Left lung (tissue), 10 donors: Measurements from ENCODE around the gene BORCS6. TPM values are rescaled to one million over a fixed set of nuclear protein-coding genes. Genes with fewer than 3 reads are reported as not detected.
"Not testable (repeated sequence)": the region's sequence is repeated elsewhere in the genome, so short reads cannot be mapped to it uniquely, and the experiment has no call there.

ENCODE experiments used
- ATAC-seq: fragments of 200-7000 bp; cut with Tn5 transposase; one replicate; pipeline ENCODE4 v1.9.1; 2020; ENCODE audit warnings: moderate library complexity
- DNase-seq, 4 donors: peaks; one replicate each; pipeline ENCODE4 v3.0.0-alpha.2; 2013 to 2020
- H3K27ac ChIP-seq, 2 donors: fragments of 200-600 bp; sonication (generic) in 1 of 2; one replicate each; pipeline versions ENCODE4 v1.5.0 to v1.8.0; 2020 to 2021
- H3K27me3 ChIP-seq, 2 donors: fragments of 200-600 bp; sonication (generic) in 1 of 2; one replicate each; pipeline versions ENCODE4 v1.5.0 to v1.8.0; 2020 to 2021
- H3K36me3 ChIP-seq, 2 donors: fragments of 200-600 bp; sonication (generic) in 1 of 2; one replicate each; pipeline versions ENCODE4 v1.5.0 to v1.8.0; 2020 to 2021
- H3K4me1 ChIP-seq, 2 donors: fragments of 200-600 bp; one replicate each; pipeline ENCODE4 v1.8.0; 2021
- H3K4me3 ChIP-seq, 2 donors: fragments of 200-600 bp; sonication (generic) in 1 of 2; one replicate each; pipeline versions ENCODE4 v1.5.0 to v1.8.0; 2020 to 2021; ENCODE audit warnings: mild to moderate bottlenecking in 1 of 2
- H3K9me3 ChIP-seq, 2 donors: fragments of 200-600 bp; sonication (generic) in 1 of 2; one replicate each; pipeline versions ENCODE4 v1.5.0 to v1.8.0; 2020 to 2021
- intact Hi-C, 2 donors: fragments of 100-400 bp; cut with DNase I; formaldehyde crosslinking; loops; one replicate each; pipeline versions ENCODE4 v1.11.2 to v1.14.2; 2022
- polyA plus RNA-seq, 6 donors: library from polyadenylated mRNA; unstranded; fragments of 120-200 nt; gene quantifications; one replicate each; pipeline ENCODE4 v1.2.1, GENCODE V29; 2013; ENCODE audit not compliant: insufficient read length in 6 of 6
- total RNA-seq, 2 donors: library from RNA; stranded (reverse); fragmentation: NEBNext Ultra II Directional; extraction: Animal tissue kit (Norgen Biotek cat#: 25700); gene quantifications; one replicate each; pipeline ENCODE4 v1.2.1, GENCODE V29; 2021
- TF ChIP-seq, protein P1 (sequence below), 2 donors: fragments of 200-600 bp; sonication (generic) in 1 of 2; IDR thresholded peaks; one replicate each; pipeline versions ENCODE4 v1.5.0 to v1.8.0; 2021; ENCODE audit warnings: antibody characterized with exemption in 2 of 2
- donor health status: DM: no; HTN: yes; CAD: no.
- donor health status: DM: no; HTN: no; CAD: no.

BORCS6 gene
- total and polyA plus RNA-seq, 8 donors = 2.4 to 10.6 (median 3.3) TPM

DNA sequence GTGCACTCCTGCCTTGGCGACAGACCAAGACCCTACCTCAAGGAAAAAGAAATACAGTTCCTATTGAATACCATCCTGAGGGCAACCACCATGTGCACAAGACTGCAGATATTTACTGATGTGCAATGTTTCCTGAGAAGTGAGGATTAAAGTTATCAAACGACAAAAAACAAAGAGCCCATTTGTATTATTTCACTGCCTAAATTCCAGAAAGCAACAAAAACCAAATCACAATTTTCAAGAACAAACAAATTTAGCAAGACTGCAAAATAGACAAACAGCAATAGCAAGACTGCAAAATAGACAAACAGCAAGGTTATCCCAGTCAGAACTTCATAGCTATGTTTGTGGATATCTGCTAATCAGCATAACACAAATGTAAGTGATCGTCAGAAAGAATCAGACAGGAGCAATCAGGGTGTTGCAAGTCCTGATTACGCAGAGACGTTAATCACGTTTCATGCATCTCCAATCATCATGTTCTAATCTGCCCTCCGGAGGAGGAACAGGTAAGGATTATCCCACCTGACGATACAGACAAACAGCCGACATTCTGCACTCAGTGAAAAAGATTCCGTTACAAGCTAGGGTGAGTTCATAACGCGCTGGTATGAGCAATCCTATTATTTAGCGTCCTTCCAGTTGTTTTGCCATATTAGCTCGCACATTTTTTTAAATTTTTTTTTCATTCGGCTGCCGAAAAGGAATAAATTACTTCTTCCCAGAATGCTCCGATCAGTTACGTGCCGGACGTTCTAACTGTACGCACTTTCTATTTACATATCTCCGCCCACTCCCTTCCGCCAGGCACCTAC, 16.7 kb downstream of the BORCS6 start:
- Histone ChIP-seq H3K9me3 (no peaks in the 10 kb centered on the region), H3K36me3 (no peaks in the 10 kb centered on the region), H3K27me3 (no peaks in the 10 kb centered on the region), H3K4me1 (peaks cover 15 to 35% of the 10 kb centered on the region in 2 donors), H3K27ac (peak overlapping the region; percentile 90 to 93), H3K4me3 (peak overlapping the region; percentile 21 to 32)
- intact Hi-C loops = no loop called here
- TF ChIP-seq, protein P1, sequence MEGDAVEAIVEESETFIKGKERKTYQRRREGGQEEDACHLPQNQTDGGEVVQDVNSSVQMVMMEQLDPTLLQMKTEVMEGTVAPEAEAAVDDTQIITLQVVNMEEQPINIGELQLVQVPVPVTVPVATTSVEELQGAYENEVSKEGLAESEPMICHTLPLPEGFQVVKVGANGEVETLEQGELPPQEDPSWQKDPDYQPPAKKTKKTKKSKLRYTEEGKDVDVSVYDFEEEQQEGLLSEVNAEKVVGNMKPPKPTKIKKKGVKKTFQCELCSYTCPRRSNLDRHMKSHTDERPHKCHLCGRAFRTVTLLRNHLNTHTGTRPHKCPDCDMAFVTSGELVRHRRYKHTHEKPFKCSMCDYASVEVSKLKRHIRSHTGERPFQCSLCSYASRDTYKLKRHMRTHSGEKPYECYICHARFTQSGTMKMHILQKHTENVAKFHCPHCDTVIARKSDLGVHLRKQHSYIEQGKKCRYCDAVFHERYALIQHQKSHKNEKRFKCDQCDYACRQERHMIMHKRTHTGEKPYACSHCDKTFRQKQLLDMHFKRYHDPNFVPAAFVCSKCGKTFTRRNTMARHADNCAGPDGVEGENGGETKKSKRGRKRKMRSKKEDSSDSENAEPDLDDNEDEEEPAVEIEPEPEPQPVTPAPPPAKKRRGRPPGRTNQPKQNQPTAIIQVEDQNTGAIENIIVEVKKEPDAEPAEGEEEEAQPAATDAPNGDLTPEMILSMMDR (IDR thresholded peaks at IDR 0.05) = no peak
- ATAC-seq = peak; percentile 90
- DNase-seq = peak in 3 of 4 donors; percentile 81 to 94 (median 90)

DNA sequence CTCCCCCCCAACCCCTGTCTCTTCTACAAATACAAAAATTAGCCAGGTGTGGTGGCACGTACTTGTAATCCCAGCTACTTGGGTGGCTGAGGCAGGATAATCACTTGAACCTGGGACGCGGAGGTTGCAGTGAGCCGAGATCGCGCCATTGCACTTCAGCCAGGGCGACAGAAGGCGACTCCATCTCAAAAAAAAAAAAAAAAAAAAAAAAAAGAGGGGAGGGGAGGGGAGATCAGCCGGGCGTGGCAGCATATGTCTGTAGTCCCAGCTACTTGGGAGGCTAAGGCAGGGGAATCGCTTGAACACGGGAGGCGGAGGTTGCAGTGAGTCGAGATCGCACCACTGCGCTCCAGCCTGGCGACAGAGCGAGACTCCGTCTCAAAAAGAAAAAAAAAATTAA, 19.8 kb downstream of the BORCS6 start:
- H3K36me3 ChIP-seq, H3K27ac ChIP-seq, H3K27me3 ChIP-seq, H3K4me3 ChIP-seq, H3K9me3 ChIP-seq, ATAC-seq, DNase-seq, intact Hi-C loops: not testable (repeated sequence)
- peaks cover 0 to 21% of the 10 kb centered on the region in 2 donors for H3K4me1 ChIP-seq

DNA sequence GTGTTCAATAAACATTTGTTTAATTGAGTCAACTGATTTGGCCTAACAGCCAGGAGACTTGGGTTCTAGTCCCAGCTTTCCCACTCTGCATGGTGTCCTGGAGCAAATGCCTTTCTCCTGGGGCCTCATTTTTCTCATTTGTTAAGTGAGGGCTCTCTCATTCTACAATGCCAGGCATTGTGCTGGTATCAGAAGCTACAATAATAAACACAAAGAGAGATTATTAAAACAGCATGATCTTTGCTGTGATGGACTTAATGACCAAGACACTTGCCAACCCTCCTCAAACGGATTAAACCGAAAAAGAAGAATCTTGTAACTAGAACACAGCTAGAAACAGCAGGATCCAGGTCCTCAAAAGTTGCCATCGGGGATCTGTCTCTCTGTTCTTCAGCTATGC, 22.5 kb downstream of the BORCS6 start:
- H3K36me3 ChIP-seq = no peaks in the 10 kb centered on the region
- DNase-seq (no peak), ATAC-seq (no peak)
- intact Hi-C loops = no loop called here
- no peak overlapping the region for H3K27ac ChIP-seq
- H3K9me3 ChIP-seq = no peaks in the 10 kb centered on the region
- H3K4me3 ChIP-seq = no peak overlapping the region
- no peaks in the 10 kb centered on the region for H3K27me3 ChIP-seq
- peaks cover 15 to 25% of the 10 kb centered on the region in 2 donors for H3K4me1 ChIP-seq
- TF ChIP-seq, protein P1 (IDR thresholded peaks at IDR 0.05) = no peak

DNA sequence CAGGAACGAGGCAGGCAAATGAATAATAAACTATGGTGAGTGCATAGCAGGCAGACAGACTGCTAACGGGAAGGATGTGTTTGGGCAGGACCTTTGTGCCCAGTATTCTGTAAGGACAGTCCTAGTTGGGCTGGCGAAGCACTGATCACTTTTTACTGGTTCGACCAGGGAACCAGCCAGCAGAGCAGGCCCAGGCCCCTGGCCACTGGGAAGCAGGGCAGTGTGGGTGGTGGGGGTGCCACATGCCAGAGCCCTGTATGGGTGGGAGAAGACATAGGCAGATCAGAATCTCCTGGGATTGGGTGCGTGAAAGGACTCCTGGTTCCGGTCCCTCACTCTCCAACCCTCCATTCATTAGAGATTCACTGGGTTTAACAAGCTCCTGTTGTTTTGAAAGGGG, 23.2 kb downstream of the BORCS6 start:
- DNase-seq (no peak), ATAC-seq (no peak)
- Histone ChIP-seq H3K4me3 (no peak overlapping the region), H3K36me3 (peaks cover 0 to under 1% of the 10 kb centered on the region in 2 donors), H3K9me3 (no peaks in the 10 kb centered on the region), H3K27ac (no peak overlapping the region), H3K4me1 (peaks cover 20 to 26% of the 10 kb centered on the region in 2 donors), H3K27me3 (no peaks in the 10 kb centered on the region)
- intact Hi-C loops = no loop called here
- TF ChIP-seq, protein P1 (IDR thresholded peaks at IDR 0.05) = no peak

DNA sequence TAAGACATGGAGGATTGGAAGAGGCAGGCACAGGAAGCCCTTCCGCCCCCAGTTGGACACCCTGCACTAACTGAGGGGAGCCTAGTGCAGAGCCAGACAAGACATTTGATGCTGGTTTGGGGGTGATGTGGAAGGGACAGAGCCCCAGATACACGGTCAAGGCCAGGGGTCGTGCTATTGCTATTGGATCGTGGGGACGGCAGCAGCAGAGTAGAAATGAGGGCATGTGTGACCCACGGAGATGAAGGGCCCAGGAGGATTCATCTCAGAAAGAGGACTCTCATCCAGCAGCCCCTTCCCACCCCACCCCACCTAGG, 25.2 kb downstream of the BORCS6 start:
- Histone ChIP-seq H3K27ac (peak overlapping the region; percentile 92 to 95), H3K4me3 (no peak overlapping the region), H3K9me3 (no peaks in the 10 kb centered on the region), H3K27me3 (no peaks in the 10 kb centered on the region), H3K4me1 (peaks cover 28 to 44% of the 10 kb centered on the region in 2 donors), H3K36me3 (peaks cover 0 to 16% of the 10 kb centered on the region in 2 donors)
- TF ChIP-seq, protein P1 (IDR thresholded peaks at IDR 0.05) = no peak
- intact Hi-C loops = no loop called here
- ATAC-seq (no peak), DNase-seq (no peak)
